ENCODE measurements around the gene AMN. TPM values are rescaled to one million over a fixed set of nuclear protein-coding genes. Genes with fewer than 3 reads are reported as not detected.

AMN gene
- total and polyA plus RNA-seq, 7 experiments from 2014 or later, result 0.53 to 11.0 (median 3.8) TPM

GRCh38 chr14:102947321-102948103, 25.0 kb downstream of the AMN start:
- CTCF ChIA-PET, result no interaction called here
- Mint-ChIP-seq H3K36me3 (peaks cover 0 to 21% (median 0%) of the 10 kb centered on the region in 5 donors), H3K27me3 (no peaks in the 10 kb centered on the region), H3K27ac (peak overlapping the region; percentile 78 to 96 (median 88)), H3K4me1 (peaks cover 12 to 31% (median 28%) of the 10 kb centered on the region in 7 donors), H3K9me3 (peaks cover 0 to 2% (median 0%) of the 10 kb centered on the region in 11 donors), H3K4me3 (peak overlapping the region in 8 of 10 donors; percentile 16 to 83 (median 73))
- no peaks in the 10 kb centered on the region for H3K27me3 ChIP-seq (ENCODE audit: control insufficient read depth in 2 of 2, insufficient read depth in 2 of 2, low read length in 2 of 2)
- intact Hi-C loops (cut with micrococcal nuclease), result loop anchor here in 1 of 2 donors (2.0 to 10.0 kb wide), 2 partner anchors 25 to 387 kb away; partner anchors contain the start of gene EIF5
- no peaks in the 10 kb centered on the region for H3K36me3 ChIP-seq (ENCODE audit: control insufficient read depth in 2 of 3, insufficient read depth in 3 of 3, low read length in 3 of 3)
- POLR2A ChIA-PET, result interaction anchor here (0.6 to 1.2 kb wide), 3 partner anchors 8 to 46 kb away, joined by 3 to 5 read pairs (median 3); no protein-coding TSS in a partner anchor
- DNase-seq (no peak), ATAC-seq (no peak)
- peaks cover 0 to 17% of the 10 kb centered on the region in 2 donors for H3K4me1 ChIP-seq (ENCODE audit: control insufficient read depth in 2 of 2, insufficient read depth in 2 of 2, low read length in 2 of 2)
- no peaks in the 10 kb centered on the region for H3K9me3 ChIP-seq (ENCODE audit: control insufficient read depth in 2 of 3, low read length in 3 of 3)
- H3K27ac ChIP-seq (ENCODE audit: low read depth, low read length), result no peak overlapping the region
- H3K4me3 ChIP-seq (ENCODE audit: low read length), result no peak overlapping the region

GRCh38 chr14:102948698-102949061, 26.2 kb downstream of the AMN start:
- intact Hi-C loops (cut with micrococcal nuclease), result loop anchor here in 1 of 2 donors (1.0 to 10.0 kb wide), 3 partner anchors 20 to 386 kb away; partner anchors contain the start of gene EIF5
- Histone ChIP-seq H3K36me3 (ENCODE audit: control insufficient read depth in 2 of 3, insufficient read depth in 3 of 3, low read length in 3 of 3) (no peaks in the 10 kb centered on the region), H3K9me3 (ENCODE audit: control insufficient read depth in 2 of 3, low read length in 3 of 3) (no peaks in the 10 kb centered on the region), H3K27ac (ENCODE audit: low read depth, low read length) (peak overlapping the region; percentile 46), H3K4me3 (ENCODE audit: low read length) (no peak overlapping the region), H3K27me3 (ENCODE audit: control insufficient read depth in 2 of 2, insufficient read depth in 2 of 2, low read length in 2 of 2) (no peaks in the 10 kb centered on the region), H3K4me1 (ENCODE audit: control insufficient read depth in 2 of 2, insufficient read depth in 2 of 2, low read length in 2 of 2) (peaks cover 0 to 17% of the 10 kb centered on the region in 2 donors)
- Mint-ChIP-seq H3K36me3 (peaks cover 0 to 21% (median 0%) of the 10 kb centered on the region in 5 donors), H3K9me3 (peaks cover 0 to 2% (median 0%) of the 10 kb centered on the region in 11 donors), H3K27me3 (no peaks in the 10 kb centered on the region), H3K27ac (peak overlapping the region; percentile 59 to 98 (median 91)), H3K4me1 (peaks cover 14 to 31% (median 28%) of the 10 kb centered on the region in 7 donors), H3K4me3 (peak overlapping the region; percentile 30 to 77 (median 62))
- CTCF ChIA-PET, result no interaction called here
- POLR2A ChIA-PET, result interaction anchor here (1.4 kb wide), 2 partner anchors 8 to 20 kb away, joined by 5 to 6 read pairs; no protein-coding TSS in a partner anchor
- no peak for DNase-seq
- ATAC-seq, result no peak

DNA sequence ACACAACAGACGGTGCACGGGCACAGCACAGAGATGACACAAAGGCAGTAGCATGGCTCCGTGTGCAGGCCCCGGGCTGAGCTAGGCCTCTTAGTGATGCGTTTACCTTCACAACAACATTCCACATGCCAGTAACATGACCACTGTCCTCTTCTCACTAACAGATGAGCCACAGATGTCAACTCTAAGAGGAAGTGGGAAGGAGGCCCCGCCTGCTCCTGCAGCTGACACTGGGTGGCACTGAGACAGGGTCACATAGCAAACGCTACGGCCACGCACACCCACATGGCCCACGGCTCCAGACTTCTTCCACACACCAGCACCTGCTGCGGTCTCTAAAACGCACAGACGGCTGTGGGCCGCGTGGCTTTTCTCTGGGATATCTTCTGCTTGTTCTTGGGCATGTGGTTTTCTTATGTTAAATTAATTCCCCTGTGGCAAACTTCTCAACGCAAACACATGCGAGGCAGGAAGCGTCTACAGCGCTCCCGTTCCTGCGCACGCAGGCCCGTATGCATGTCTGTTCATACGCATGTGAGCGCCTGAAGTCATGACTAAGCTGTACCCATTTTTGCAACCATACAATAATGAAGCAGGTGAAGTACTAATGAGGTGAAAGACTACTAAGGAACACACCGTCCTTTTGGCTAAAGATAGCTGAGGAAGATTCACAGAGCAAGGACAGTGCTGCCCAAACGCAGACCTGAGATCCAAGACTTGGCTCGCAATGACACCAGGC, 26.8 kb downstream of the AMN start:
- ATAC-seq, result peak; percentile 81
- CTCF ChIA-PET, result interaction anchor here (0.6 to 1.0 kb wide), 2 partner anchors 21 to 80 kb away, joined by 3 to 4 read pairs; no protein-coding TSS in a partner anchor
- intact Hi-C loops (cut with micrococcal nuclease), result loop anchor here in 1 of 2 donors (1.0 to 10.0 kb wide), 3 partner anchors 21 to 386 kb away; partner anchors contain the start of gene EIF5
- H3K36me3 Mint-ChIP-seq, result peaks cover 0 to 18% (median 0%) of the 10 kb centered on the region in 5 donors
- peak overlapping the region; percentile 59 to 98 (median 91) for H3K27ac Mint-ChIP-seq
- no peaks in the 10 kb centered on the region for H3K9me3 ChIP-seq (ENCODE audit: control insufficient read depth in 2 of 3, low read length in 3 of 3)
- peaks cover 14 to 31% (median 28%) of the 10 kb centered on the region in 7 donors for H3K4me1 Mint-ChIP-seq
- H3K9me3 Mint-ChIP-seq, result peaks cover 0 to 2% (median 0%) of the 10 kb centered on the region in 11 donors
- H3K27me3 ChIP-seq (ENCODE audit: control insufficient read depth in 2 of 2, insufficient read depth in 2 of 2, low read length in 2 of 2), result no peaks in the 10 kb centered on the region
- peak in 7 of 9 donors; percentile 48 to 82 (median 77) for DNase-seq
- H3K4me3 Mint-ChIP-seq, result peak overlapping the region; percentile 30 to 77 (median 62)
- POLR2A ChIA-PET, result interaction anchor here (0.8 to 1.4 kb wide), 3 partner anchors 9 to 21 kb away, joined by 3 to 6 read pairs (median 5); no protein-coding TSS in a partner anchor
- no peaks in the 10 kb centered on the region for H3K36me3 ChIP-seq (ENCODE audit: control insufficient read depth in 2 of 3, insufficient read depth in 3 of 3, low read length in 3 of 3)
- H3K27me3 Mint-ChIP-seq, result no peaks in the 10 kb centered on the region
- peaks cover 0 to 17% of the 10 kb centered on the region in 2 donors for H3K4me1 ChIP-seq (ENCODE audit: control insufficient read depth in 2 of 2, insufficient read depth in 2 of 2, low read length in 2 of 2)
- peak overlapping the region; percentile 46 for H3K27ac ChIP-seq (ENCODE audit: low read depth, low read length)
- no peak overlapping the region for H3K4me3 ChIP-seq (ENCODE audit: low read length)

- intact Hi-C loops (cut with micrococcal nuclease), result loop anchor here in 1 of 2 donors (1.0 to 10.0 kb wide), 3 partner anchors 22 to 385 kb away; partner anchors contain the start of gene EIF5
- CTCF ChIA-PET, result interaction anchor here (0.6 to 1.0 kb wide), 2 partner anchors 22 to 81 kb away, joined by 3 to 4 read pairs; no protein-coding TSS in a partner anchor
Measured at GRCh38 chr14:102949801-102950451, 27.5 kb downstream of the AMN start.

DNA sequence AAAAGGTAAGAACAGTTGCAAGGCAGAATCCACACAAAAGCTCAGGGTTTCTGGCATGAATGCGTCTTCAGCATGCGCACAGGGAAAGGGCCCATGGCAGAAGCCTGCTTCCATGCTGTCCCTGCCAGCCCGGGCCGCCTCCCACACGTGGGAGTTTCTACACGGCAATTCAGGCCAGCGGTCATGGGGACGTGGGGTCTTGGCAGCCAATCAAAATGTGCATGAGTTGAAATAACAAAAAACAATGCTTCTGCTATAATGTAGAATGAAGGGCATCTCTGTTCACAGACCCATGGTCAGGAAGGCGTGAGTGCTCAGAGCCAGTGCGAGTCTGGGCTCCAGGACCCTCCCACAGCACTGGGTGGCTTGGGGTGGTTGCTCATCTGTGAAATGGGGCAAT, 28.6 kb downstream of the AMN start:
- ATAC-seq (no peak), DNase-seq (no peak)
- H3K27me3 Mint-ChIP-seq, result no peaks in the 10 kb centered on the region
- CTCF ChIA-PET, result no interaction called here
- H3K27me3 ChIP-seq (ENCODE audit: control insufficient read depth in 2 of 2, insufficient read depth in 2 of 2, low read length in 2 of 2), result no peaks in the 10 kb centered on the region
- intact Hi-C loops (cut with micrococcal nuclease), result no loop called here
- peaks cover 14 to 31% (median 28%) of the 10 kb centered on the region in 7 donors for H3K4me1 Mint-ChIP-seq
- no peaks in the 10 kb centered on the region for H3K36me3 ChIP-seq (ENCODE audit: control insufficient read depth in 2 of 3, insufficient read depth in 3 of 3, low read length in 3 of 3)
- no peak overlapping the region for H3K4me3 Mint-ChIP-seq
- H3K4me3 ChIP-seq (ENCODE audit: low read length), result no peak overlapping the region
- H3K27ac Mint-ChIP-seq, result peak overlapping the region in 1 of 9 donors; percentile 8
- peaks cover 0 to 11% (median 0%) of the 10 kb centered on the region in 5 donors for H3K36me3 Mint-ChIP-seq
- POLR2A ChIA-PET, result no interaction called here
- H3K9me3 Mint-ChIP-seq, result peaks cover 0 to 2% (median 0%) of the 10 kb centered on the region in 11 donors
- peaks cover 0 to 17% of the 10 kb centered on the region in 2 donors for H3K4me1 ChIP-seq (ENCODE audit: control insufficient read depth in 2 of 2, insufficient read depth in 2 of 2, low read length in 2 of 2)
- no peak overlapping the region for H3K27ac ChIP-seq (ENCODE audit: low read depth, low read length)
- no peaks in the 10 kb centered on the region for H3K9me3 ChIP-seq (ENCODE audit: control insufficient read depth in 2 of 3, low read length in 3 of 3)

More at GRCh38 chr14:102949801-102950451, 27.5 kb downstream of the AMN start:
- ATAC-seq, result no peak
- H3K27ac Mint-ChIP-seq, result peak overlapping the region; percentile 59 to 98 (median 91)
- peaks cover 0 to 16% (median 0%) of the 10 kb centered on the region in 5 donors for H3K36me3 Mint-ChIP-seq
- Histone ChIP-seq H3K36me3 (ENCODE audit: control insufficient read depth in 2 of 3, insufficient read depth in 3 of 3, low read length in 3 of 3) (no peaks in the 10 kb centered on the region), H3K27ac (ENCODE audit: low read depth, low read length) (peak overlapping the region; percentile 46), H3K4me3 (ENCODE audit: low read length) (no peak overlapping the region), H3K27me3 (ENCODE audit: control insufficient read depth in 2 of 2, insufficient read depth in 2 of 2, low read length in 2 of 2) (no peaks in the 10 kb centered on the region), H3K4me1 (ENCODE audit: control insufficient read depth in 2 of 2, insufficient read depth in 2 of 2, low read length in 2 of 2) (peaks cover 0 to 17% of the 10 kb centered on the region in 2 donors), H3K9me3 (ENCODE audit: control insufficient read depth in 2 of 3, low read length in 3 of 3) (no peaks in the 10 kb centered on the region)
- H3K27me3 Mint-ChIP-seq, result no peaks in the 10 kb centered on the region
- H3K9me3 Mint-ChIP-seq, result peaks cover 0 to 2% (median 0%) of the 10 kb centered on the region in 11 donors
- DNase-seq, result no peak
- H3K4me3 Mint-ChIP-seq, result peak overlapping the region in 8 of 10 donors; percentile 30 to 77 (median 62)
- POLR2A ChIA-PET, result interaction anchor here (0.8 to 1.4 kb wide), 3 partner anchors 9 to 22 kb away, joined by 3 to 6 read pairs (median 5); no protein-coding TSS in a partner anchor
- H3K4me1 Mint-ChIP-seq, result peaks cover 14 to 31% (median 28%) of the 10 kb centered on the region in 7 donors
